Activated T-helper 9 cell treated with anti-CD3 and anti-CD28 coated beads, Interleukin-2, amount 50 U/mL, for 16 hours (primary cell): ENCODE data around the gene DSCAM.
"Not testable (repeated sequence)": the region's sequence is repeated elsewhere in the genome, so short reads cannot be mapped to it uniquely, and the experiment has no call there.

Experiments
- DNase-seq: peaks from one replicate; pipeline ENCODE4 v3.0.0-alpha.2; 2020; ENCODE audit warnings: low read depth

The DSCAM gene

DNA sequence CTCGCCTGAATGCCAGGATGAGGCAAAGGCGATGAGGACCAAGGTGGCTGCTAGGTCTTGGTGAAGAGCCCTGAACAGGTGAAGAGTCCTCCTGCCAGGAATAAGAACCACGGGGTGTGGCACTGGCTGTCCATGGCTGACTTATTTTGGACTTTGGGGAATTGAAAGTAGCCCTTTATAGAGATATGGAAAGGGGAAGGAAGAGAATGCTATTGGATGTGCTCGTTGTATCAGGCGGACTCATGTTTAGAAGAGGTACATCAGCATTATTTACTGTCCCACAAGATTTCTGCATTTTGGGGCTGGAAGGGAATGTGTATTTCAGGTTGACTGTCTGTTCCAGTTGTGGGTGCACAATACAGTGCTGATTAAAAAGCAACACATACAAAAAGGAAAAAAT, 465.8 kb downstream of the DSCAM start:
- no peak for DNase-seq

DNA sequence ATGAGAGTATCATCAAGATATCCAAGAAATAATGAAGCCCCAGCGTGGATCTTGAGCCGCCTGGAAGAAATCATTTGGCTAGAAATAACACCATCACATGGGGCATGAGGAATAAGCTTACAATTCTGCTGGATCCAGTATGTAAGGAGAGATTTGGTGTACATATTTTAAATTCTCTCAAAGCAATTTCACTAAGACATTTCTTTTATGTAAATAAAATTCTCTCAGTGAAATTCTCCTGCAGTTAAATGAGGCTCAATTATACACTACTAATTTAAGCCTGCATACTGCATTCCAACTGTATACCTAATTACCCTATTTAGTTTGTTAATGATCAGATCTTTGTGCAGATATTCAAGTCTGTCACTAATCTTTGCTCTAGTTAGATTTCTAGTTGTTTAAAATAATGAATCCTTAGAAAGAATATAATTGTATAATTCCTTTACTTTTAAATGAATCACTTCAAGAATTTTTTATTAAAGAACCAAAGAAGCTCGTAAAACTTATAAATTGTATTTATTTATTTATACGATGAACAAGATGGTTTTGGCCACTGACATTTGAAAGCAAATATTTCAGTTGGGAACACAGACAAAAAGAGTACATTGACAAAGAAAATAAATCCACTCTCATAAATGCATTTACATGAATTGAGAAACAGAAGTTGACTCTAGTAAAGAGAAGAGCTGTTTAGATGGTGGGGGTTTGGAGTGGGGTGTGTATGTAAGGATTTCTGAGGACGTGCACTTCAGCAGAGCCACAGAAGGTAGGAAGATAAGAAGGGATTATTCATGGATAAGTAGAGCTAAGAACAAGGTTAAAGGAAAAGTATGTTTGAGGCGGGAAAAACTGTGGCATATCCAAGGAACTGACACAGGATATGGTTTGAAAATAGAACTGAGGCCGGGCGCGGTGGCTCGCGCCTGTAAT, 466.8 kb downstream of the DSCAM start:
- no peak for DNase-seq

GRCh38 chr21:40377135-40377534, 469.8 kb downstream of the DSCAM start:
- DNase-seq: no peak

GRCh38 chr21:40373761-40374160, 473.2 kb downstream of the DSCAM start:
- no peak for DNase-seq

DNA sequence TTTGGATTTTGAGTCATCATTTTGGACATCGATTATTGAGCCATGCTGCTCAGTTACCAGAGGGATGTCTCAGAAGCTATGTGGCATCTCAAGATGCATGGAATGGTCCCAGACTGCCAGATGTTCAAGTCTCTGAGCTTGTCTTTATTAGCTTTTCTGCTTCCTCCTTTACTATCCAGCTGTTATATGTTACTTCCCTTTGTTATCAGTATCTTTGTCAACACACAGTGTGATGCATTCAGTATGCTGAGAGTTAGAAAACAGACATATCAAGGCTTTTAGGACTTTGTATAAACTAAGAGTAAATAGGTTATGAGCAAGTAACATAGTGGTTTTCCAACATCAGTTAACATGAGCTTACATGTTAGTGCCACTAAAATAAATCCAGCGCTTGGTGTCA, 474.5 kb downstream of the DSCAM start:
- DNase-seq: no peak

DNA sequence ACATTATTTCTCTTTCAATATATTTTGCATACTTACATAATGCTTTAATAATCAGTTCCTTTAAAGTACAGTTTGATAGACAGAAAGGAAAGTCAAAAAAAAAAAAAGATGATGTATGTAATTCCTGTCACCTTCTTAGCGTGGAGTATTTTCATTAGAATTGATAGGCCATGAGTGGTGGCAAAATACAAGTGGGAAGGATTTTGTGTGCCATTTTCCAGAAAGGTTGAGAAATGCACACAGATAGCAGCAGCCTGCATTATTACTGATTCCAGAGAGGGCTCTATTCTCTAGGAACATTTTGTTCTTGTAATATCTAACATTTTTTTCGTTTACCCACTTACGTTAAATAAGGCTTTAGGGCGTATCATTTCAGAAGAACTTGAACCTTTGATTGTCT, 475.6 kb downstream of the DSCAM start:
- no peak for DNase-seq

- DNase-seq: no peak
Observed at GRCh38 chr21:40356644-40357043, 490.3 kb downstream of the DSCAM start.

DNA sequence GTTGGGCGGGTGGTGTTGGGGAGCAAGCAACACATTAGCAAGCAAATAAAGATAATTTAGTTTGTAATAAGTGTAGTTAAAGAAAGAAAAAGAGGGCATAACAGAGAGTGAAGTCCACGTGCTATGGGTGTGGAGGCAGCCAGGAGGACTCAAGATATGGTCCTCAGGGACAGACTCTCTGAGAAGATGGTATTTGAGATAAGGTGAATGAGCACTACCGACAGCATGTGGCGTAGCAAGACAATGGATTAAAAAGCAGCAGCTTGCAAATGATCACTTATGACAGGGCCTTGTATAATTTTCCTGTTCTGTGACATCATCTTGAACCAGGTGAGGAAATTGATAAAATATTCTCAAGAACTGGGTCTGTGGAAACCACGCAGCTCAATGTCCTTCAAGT, 491.9 kb downstream of the DSCAM start:
- no peak for DNase-seq

GRCh38 chr21:40351006-40351405, 496.0 kb downstream of the DSCAM start:
- DNase-seq: no peak

- no peak for DNase-seq
Observed at GRCh38 chr21:40349591-40349990, 497.4 kb downstream of the DSCAM start.

- DNase-seq: no peak
Observed at GRCh38 chr21:40345711-40346321, 501.1 kb downstream of the DSCAM start.

DNA sequence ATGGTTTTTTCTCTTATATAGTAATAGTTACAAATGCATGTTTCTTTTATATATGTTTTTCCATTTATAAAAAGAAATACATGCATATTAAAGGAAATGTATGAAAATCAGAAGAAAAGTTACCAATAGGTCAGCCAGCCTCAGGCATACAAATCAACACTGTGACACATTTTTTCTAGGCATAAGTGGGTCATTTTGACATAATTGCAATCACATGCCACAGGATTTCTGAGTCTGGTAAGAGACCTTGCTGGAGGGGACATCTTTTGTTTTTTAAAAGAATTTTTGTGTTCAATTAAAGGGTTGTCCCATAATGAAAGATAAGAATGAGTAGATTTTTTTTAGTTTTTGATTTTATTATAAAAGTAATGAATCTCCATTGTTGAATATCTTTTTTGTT, 506.6 kb downstream of the DSCAM start:
- DNase-seq: no peak

DNA sequence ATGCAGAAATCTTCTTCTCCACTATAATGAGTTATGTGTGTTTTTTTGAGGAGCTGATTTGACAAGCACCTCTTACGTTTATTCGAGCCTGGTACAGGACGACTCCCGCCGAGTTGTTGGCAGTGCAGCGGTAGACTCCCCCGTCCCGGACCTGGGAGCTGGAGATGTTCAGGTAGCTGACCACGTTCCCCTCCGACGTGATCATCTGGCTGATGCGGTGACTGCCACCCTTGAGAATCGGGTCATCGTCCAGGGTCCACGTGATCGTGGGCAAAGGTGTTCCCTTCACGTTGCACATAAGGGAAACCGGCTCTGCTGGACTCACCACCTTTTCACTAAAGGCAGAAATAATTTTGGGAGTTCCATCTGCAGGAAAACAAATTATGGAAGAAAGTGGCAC, 507.9 kb downstream of the DSCAM start:
- DNase-seq: no peak

- DNase-seq: no peak
Observed at GRCh38 chr21:40337981-40338380, 509.0 kb downstream of the DSCAM start.

DNA sequence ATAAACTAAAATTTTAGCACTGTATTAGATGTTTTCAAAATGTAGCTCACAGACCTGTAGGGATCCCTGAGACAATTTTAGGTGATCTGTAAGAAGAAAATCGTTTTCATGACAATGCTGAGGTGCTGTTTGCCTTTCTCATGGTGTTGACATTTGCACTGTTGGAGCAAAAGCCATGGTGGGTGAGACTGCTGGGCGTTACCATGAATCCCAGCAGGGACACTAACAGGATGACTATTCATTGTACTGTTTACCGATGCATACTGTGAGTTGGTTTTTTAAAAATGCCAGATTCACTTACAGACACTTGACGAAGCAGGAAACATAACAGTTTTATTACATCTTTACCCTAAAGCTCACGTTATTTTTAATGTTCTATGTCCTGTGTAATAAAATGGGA, 511.3 kb downstream of the DSCAM start:
- DNase-seq: no peak

DNA sequence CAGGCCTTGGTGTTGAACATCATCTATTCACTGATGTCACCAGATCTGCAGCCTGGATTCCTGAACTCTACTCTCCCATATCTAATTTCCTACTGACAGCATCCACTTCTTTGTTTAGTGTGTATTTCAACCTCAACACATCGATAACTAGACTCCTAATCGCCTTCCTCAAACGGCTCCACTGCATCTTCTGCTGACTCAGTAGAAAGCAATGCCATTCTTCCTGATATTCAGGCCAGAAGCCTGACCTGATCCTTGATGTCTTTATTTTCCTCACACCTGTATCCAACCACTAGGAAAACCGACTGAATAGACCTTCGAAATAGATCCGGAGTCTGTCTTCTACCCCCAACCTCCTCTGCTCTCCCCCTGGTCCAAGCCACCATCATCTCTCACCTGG, 512.8 kb downstream of the DSCAM start:
- DNase-seq: no peak

GRCh38 chr21:40333731-40334130, 513.2 kb downstream of the DSCAM start:
- no peak for DNase-seq

- DNase-seq: no peak
Observed at GRCh38 chr21:40331804-40332203, 515.2 kb downstream of the DSCAM start.

- DNase-seq: no peak
Observed at GRCh38 chr21:40331172-40331571, 515.8 kb downstream of the DSCAM start.

- no peak for DNase-seq
Observed at GRCh38 chr21:40324389-40324788, 522.6 kb downstream of the DSCAM start.

- DNase-seq: not testable (repeated sequence)
Observed at GRCh38 chr21:40320718-40321117, 526.2 kb downstream of the DSCAM start.

GRCh38 chr21:40318371-40318770, 528.6 kb downstream of the DSCAM start:
- DNase-seq: no peak

DNA sequence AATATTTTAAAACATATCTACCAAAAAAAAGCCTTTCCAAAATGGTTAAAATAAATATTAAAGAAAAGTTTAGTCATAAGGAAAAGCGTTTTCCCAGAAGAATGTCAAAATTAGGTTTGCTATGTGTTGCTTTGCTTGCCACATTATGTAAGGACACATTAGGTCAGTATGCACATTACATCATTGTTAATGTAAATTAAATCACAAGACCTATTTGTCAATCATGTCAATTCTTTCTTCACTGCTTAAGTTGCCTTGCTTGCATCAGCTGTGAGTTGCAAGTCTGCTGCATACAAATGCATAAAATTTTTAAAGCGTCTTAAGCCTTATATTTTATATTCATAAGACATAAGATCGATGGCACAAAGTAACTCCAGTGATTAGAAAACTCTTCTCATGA, 530.9 kb downstream of the DSCAM start:
- DNase-seq: no peak

GRCh38 chr21:40315626-40316025, 531.3 kb downstream of the DSCAM start:
- no peak for DNase-seq
